GM12875 (cell line): ENCODE data around the gene ZNF227.
A peak's percentile ranks its signal among the peaks of the same experiment; 100 is the strongest.
"Not testable (repeated sequence)": the region's sequence is repeated elsewhere in the genome, so short reads cannot be mapped to it uniquely, and the experiment has no call there.

ENCODE experiments used
- H3K4me3 ChIP-seq: one replicate; pipeline ENCODE4 v1.5.1; 2011; ENCODE audit warnings: low read depth, low read length, control low read depth
- CTCF ChIP-seq: IDR thresholded peaks from 2 replicates; pipeline ENCODE4 v1.5.1; 2011; ENCODE audit warnings: low read depth, mild to moderate bottlenecking, control low read depth, inconsistent platforms, low read length, moderate library complexity, borderline replicate concordance; ENCODE audit not compliant: insufficient read depth

ZNF227 gene

DNA sequence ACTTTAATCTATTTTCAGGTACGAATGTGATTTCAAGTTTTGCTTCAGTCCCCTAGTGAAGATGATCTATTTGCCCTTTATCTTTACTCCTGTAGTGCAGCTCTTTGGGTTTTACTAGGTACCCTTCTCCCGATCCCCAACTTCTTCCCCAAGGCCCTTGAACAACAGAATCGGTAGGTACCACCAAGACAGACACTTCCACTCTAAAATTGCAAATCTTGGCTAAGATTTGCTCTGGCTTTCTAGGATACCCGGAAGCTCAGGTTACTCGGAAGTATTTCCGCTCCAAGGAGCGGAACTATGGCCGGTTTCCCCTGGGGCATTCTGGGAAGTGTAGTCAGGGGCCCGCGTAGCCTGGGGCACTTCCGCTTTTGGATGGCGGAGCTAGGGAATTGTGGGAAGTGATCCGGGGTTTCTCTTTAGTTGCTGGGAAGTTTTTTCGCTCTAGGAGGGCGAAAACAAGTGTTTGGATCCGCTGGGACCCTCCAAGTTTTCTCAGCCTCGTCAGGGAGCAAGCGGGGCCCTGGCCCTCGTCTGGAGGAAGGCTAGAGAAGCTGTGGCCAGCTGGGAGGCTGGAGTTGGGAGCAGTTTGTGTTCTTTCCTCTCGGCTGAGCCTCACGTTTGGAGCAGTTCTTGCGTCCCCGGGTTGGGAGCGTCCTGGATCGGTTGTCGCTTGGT is 5.1 kb upstream of the ZNF227 start:
- peak overlapping the region; percentile 47 for H3K4me3 ChIP-seq
- TF ChIP-seq CTCF: no peak

GRCh38 chr19:44212866-44213346 is 574 bp downstream of the ZNF227 start:
- peak overlapping the region; percentile 92 for H3K4me3 ChIP-seq
- TF ChIP-seq CTCF: no peak

GRCh38 chr19:44219926-44220325 is 7.6 kb downstream of the ZNF227 start:
- H3K4me3 ChIP-seq: not testable (repeated sequence)

DNA sequence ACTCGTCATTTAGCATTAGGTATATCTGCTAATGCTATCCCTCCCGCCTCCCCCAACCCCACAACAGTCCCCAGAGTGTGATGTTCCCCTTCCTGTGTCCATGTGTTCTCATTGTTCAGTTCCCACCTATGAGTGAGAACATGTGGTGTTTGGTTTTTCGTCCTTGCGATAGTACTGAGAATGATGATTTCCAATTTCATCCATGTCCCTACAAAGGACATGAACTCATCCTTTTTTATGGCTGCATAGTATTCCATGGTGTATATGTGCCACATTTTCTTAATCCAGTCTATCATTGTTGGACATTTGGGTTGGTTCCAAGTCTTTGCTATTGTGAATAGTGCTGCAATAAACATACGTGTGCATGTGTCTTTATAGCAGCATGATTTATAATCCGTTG is 8.4 kb downstream of the ZNF227 start:
- H3K4me3 ChIP-seq: not testable (repeated sequence)

DNA sequence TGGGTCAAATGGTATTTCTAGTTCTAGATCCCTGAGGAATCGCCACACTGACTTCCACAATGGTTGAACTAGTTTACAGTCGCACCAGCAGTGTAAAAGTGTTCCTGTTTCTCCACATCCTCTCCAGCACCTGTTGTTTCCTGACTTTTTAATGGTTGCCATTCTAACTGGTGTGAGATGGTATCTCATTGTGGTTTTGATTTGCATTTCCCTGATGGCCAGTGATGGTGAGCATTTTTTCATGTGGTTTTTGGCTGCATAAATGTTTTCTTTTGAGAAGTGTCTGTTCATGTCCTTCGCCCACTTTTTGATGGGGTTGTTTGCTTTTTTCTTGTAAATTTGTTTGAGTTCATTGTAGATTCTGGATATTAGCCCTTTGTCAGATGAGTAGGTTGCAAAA is 9.0 kb downstream of the ZNF227 start:
- H3K4me3 ChIP-seq: not testable (repeated sequence)

DNA sequence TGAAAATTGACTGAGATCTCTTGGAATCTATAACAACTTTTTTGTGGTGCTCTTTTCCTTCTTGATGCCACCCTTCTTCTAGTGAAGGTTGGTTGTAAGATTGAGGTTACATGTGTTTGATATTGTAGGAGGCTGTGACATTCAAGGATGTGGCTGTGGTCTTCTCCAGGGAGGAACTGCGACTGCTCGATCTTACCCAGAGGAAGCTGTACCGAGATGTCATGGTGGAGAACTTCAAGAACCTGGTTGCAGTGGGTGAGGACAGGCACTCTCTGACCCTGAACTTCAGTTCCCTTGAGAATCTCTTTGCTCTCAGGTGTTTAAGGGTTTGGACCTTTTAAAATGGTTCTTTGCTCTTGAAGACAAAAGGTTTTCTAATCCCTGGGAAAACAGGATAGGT is 16.0 kb downstream of the ZNF227 start:
- no peak overlapping the region for H3K4me3 ChIP-seq
- no peak for TF ChIP-seq CTCF

- no peak overlapping the region for H3K4me3 ChIP-seq
- no peak for TF ChIP-seq CTCF
Observed at GRCh38 chr19:44232867-44233266, 20.5 kb downstream of the ZNF227 start.

GRCh38 chr19:44236384-44236783 is 24.1 kb downstream of the ZNF227 start:
- TF ChIP-seq CTCF: no peak
- no peak overlapping the region for H3K4me3 ChIP-seq

DNA sequence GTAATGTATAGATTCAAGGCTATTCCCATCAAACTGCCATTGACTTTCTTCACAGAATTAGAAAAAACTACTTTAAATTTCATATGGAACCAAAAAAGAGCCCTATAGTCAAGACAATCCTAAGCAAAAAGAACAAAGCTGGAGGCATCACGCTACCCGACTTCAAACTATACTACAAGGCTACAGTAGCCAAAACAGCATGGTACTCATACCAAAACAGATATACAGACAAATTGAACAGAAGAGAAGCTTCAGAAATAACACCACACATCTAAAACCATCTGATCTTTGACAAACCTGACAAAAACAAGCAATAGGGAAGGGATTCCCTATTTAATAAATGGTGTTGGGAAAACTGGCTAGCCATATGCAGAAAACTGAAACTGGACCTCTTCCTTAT is 40.0 kb downstream of the ZNF227 start:
- H3K4me3 ChIP-seq: not testable (repeated sequence)

DNA sequence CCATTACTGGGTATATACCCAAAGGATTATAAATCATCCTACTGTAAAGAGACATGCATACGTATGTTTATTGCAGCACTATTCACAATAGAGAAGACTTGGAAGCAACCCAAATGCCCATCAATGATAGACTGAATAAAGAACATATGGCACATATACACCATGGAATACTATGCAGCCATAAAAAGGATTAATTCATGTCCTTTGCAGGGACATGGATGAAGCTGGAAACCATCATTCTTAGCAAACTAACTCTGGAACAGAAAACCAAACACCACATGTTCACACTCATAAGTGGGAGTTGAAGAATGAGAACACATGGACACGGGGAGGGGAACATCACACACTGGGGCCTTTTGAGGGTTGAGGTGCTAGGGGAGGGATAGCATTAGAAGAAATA is 41.1 kb downstream of the ZNF227 start:
- not testable (repeated sequence) for H3K4me3 ChIP-seq
